Measurements from ENCODE around the gene LRRN4CL.
"Not testable (repeated sequence)": the region's sequence is repeated elsewhere in the genome, so short reads cannot be mapped to it uniquely, and the experiment has no call there.

The LRRN4CL gene

DNA sequence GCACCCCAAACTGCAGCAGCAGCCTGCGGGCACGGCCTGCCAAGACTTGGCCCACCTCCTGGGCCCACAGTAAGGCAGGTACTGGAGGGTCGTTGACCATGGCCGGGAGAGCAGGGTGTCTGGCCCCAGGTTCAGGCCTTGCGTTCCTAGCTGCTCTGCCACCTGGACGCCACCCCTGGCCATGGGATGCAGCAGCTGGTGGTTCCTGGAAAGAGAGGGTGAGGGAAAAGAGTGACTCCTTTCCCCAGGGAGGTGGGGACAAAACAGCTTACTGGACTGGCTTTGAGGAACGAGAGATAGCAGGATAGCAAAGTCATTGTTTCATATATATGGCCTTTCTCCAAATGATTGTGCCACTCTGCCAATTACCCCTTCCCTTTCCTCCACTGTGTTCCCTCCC is 16.1 kb upstream of the LRRN4CL start:
- H3K4me3 ChIP-seq (replicated peaks; ENCODE audit: low read depth, low read length) = peak overlapping the region; percentile 62
- DNase-seq (ENCODE audit: low read depth) = no peak
- TF ChIP-seq, protein P1, sequence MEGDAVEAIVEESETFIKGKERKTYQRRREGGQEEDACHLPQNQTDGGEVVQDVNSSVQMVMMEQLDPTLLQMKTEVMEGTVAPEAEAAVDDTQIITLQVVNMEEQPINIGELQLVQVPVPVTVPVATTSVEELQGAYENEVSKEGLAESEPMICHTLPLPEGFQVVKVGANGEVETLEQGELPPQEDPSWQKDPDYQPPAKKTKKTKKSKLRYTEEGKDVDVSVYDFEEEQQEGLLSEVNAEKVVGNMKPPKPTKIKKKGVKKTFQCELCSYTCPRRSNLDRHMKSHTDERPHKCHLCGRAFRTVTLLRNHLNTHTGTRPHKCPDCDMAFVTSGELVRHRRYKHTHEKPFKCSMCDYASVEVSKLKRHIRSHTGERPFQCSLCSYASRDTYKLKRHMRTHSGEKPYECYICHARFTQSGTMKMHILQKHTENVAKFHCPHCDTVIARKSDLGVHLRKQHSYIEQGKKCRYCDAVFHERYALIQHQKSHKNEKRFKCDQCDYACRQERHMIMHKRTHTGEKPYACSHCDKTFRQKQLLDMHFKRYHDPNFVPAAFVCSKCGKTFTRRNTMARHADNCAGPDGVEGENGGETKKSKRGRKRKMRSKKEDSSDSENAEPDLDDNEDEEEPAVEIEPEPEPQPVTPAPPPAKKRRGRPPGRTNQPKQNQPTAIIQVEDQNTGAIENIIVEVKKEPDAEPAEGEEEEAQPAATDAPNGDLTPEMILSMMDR (IDR thresholded peaks at IDR 0.05; ENCODE audit: low read length, missing control alignments) = no peak

DNA sequence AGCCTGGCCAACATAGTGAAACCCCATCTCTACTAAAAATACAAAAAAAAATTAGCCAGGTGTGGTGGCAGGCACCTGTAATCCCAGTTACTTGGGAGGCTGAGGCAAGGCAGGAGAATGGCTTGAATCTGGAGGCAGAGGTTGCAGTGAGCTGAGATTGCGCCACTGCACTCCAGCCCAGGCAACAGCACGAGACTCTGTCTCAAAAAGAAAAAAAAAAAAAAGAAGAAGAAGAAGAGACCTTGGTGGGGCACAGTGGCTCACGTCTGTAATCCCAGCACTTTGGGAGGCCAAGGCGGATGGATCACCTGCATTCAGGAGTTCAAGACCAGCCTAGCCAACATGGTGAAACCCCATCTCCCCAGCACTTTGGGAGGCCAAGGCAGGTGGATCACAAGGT is 14.6 kb upstream of the LRRN4CL start:
- not testable (repeated sequence) for H3K4me3 ChIP-seq (replicated peaks; ENCODE audit: low read depth, low read length); DNase-seq (ENCODE audit: low read depth)

- TF ChIP-seq, protein P1 (IDR thresholded peaks at IDR 0.05; ENCODE audit: low read length, missing control alignments) = no peak
- no peak for DNase-seq (ENCODE audit: low read depth)
- H3K4me3 ChIP-seq (replicated peaks; ENCODE audit: low read depth, low read length) = no peak overlapping the region
These were observed 12.9 kb upstream of the LRRN4CL start for GRCh38 chr11:62702246-62702645.

GRCh38 chr11:62694455-62695167 is 5.3 kb upstream of the LRRN4CL start:
- TF ChIP-seq, protein P1 (IDR thresholded peaks at IDR 0.05; ENCODE audit: low read length, missing control alignments) = peak; percentile 87
- peak; percentile 90 for DNase-seq (ENCODE audit: low read depth)
- H3K4me3 ChIP-seq (replicated peaks; ENCODE audit: low read depth, low read length) = no peak overlapping the region

DNA sequence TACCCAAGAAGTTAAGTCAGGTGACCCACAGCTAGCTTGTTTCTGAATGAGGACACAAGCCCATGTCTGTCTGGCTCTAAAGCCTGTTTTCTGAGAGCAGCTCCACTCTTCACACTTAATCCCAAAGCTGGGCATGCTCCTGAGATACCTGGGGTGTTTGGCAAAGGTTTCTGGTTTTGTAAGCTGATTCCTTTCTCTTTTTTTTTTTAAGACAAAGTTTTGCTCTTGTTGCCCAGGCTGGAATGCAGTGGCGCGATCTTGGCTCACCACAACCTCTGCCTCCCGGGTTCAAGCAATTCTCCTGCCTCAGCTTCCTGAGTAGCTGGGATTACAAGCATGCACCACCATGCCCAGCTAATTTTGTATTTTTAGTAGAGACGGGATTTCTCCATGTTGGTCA is 4.3 kb upstream of the LRRN4CL start:
- not testable (repeated sequence) for H3K4me3 ChIP-seq (replicated peaks; ENCODE audit: low read depth, low read length); DNase-seq (ENCODE audit: low read depth)

DNA sequence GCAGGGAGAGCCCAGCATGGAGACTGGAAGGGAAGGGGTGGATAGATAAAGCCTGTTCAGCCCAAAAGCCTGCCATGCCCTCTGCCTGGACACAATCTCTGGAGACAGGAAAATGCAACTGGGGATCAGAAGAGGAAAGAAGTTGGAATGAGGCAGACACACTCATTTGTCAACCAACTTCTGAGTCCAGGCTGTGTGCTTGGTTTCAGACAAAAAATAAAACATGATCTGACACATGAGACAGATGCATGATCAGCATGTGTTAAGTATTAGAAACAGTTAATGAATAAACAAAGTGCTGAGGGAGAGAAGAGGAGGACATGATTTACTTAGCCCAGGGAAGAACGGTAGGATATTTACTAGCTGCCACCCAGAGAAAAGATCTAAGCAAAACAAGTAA is 839 bp downstream of the LRRN4CL start:
- TF ChIP-seq, protein P1 (IDR thresholded peaks at IDR 0.05; ENCODE audit: low read length, missing control alignments) = no peak
- no peak overlapping the region for H3K4me3 ChIP-seq (replicated peaks; ENCODE audit: low read depth, low read length)
- DNase-seq (ENCODE audit: low read depth) = no peak

GRCh38 chr11:62687508-62688396 is 1.6 kb downstream of the LRRN4CL start:
- no peak overlapping the region for H3K4me3 ChIP-seq (replicated peaks; ENCODE audit: low read depth, low read length)
- TF ChIP-seq, protein P1 (IDR thresholded peaks at IDR 0.05; ENCODE audit: low read length, missing control alignments) = no peak
- no peak for DNase-seq (ENCODE audit: low read depth)
